GM06990 (cell line): ENCODE measurements around the gene SLC10A7.

Source experiments
- DNase-seq: peaks from one replicate; pipeline ENCODE4 v3.0.0-alpha.2; 2011; ENCODE audit not compliant: insufficient read length; ENCODE audit errors: extremely low read depth
- H3K27me3 ChIP-seq: replicated peaks from 2 replicates; pipeline ENCODE4 v1.6.0; 2011; ENCODE audit warnings: low read length; ENCODE audit not compliant: control insufficient read depth, insufficient read depth
- H3K36me3 ChIP-seq: 2 replicates; pipeline ENCODE4 v1.5.1; 2011; ENCODE audit warnings: low read length; ENCODE audit not compliant: control insufficient read depth, insufficient read depth
- H3K4me3 ChIP-seq: replicated peaks from 2 replicates; pipeline ENCODE4 v1.5.1; 2011; ENCODE audit warnings: low read depth, mild to moderate bottlenecking, control low read depth, low read length
- TF ChIP-seq, protein P1 (sequence below): IDR thresholded peaks from 2 replicates; pipeline ENCODE4 v1.5.1; 2011; ENCODE audit warnings: low read length, control low read depth, mild to moderate bottlenecking, inconsistent platforms; ENCODE audit not compliant: insufficient read depth, poor library complexity, severe bottlenecking

The SLC10A7 gene

DNA sequence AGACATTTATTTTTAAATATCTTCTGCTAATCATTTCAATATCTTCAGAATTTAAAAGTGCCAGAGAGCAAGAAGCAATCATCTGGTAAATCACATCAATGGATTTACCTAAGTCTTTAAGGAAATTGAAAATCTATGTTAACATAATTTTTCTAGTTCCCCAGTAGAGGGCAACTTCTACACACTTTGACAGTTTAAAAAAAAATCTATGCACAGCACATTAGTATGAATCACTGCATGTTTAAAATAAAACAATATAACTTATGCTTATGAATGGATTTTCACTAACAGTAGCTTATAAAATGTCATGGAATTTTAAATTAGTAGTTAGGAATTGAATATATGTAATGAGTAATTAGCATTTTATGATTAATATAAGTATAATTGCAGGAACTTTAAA, 180.9 kb downstream of the SLC10A7 start:
- H3K27me3 ChIP-seq = no peaks in the 10 kb centered on the region
- TF ChIP-seq, protein P1, sequence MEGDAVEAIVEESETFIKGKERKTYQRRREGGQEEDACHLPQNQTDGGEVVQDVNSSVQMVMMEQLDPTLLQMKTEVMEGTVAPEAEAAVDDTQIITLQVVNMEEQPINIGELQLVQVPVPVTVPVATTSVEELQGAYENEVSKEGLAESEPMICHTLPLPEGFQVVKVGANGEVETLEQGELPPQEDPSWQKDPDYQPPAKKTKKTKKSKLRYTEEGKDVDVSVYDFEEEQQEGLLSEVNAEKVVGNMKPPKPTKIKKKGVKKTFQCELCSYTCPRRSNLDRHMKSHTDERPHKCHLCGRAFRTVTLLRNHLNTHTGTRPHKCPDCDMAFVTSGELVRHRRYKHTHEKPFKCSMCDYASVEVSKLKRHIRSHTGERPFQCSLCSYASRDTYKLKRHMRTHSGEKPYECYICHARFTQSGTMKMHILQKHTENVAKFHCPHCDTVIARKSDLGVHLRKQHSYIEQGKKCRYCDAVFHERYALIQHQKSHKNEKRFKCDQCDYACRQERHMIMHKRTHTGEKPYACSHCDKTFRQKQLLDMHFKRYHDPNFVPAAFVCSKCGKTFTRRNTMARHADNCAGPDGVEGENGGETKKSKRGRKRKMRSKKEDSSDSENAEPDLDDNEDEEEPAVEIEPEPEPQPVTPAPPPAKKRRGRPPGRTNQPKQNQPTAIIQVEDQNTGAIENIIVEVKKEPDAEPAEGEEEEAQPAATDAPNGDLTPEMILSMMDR = peak; percentile 41
- DNase-seq = no peak
- no peak overlapping the region for H3K4me3 ChIP-seq
- no peaks in the 10 kb centered on the region for H3K36me3 ChIP-seq

DNA sequence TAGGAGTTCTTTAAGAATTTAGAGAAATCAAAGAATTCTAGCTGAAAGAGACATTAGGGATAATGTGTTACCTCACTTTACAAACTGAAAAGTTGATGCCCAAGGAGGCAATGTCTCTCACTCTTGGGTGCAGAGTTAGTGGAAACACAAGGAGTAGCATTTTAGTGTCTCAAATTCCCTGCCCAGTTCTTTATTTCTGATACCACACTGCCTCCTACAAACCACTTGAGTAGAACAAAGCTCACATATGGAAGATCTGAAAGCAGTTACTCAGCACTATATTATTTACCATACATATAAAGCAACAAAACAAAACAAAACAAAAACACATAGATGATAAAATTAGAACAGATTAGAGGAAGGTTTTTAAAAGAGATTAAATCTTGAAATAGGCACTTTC, 183.2 kb downstream of the SLC10A7 start:
- H3K27me3 ChIP-seq = no peaks in the 10 kb centered on the region
- no peak for DNase-seq
- no peak overlapping the region for H3K4me3 ChIP-seq
- TF ChIP-seq, protein P1 = no peak
- H3K36me3 ChIP-seq = no peaks in the 10 kb centered on the region

DNA sequence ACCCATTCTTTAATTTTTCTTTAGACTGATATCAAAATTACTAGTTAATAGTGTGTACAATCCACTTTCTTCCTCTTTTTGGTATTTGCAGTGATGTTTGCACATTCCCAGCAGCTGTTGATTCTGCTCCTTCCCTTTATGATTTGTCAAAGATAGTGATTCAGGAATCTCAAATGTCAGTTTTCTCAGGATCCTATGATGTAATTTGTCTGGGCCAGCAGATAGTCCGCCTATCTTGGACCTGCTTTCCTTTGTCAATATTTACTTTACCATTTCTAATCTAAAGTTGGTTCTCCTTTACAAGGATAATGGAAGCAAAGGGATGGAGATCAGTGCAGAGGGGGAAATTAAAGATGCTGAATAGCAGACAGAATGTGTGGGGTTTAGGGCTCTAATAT, 185.3 kb downstream of the SLC10A7 start:
- H3K36me3 ChIP-seq = no peaks in the 10 kb centered on the region
- H3K4me3 ChIP-seq = no peak overlapping the region
- H3K27me3 ChIP-seq = no peaks in the 10 kb centered on the region
- TF ChIP-seq, protein P1 = no peak
- DNase-seq = no peak

DNA sequence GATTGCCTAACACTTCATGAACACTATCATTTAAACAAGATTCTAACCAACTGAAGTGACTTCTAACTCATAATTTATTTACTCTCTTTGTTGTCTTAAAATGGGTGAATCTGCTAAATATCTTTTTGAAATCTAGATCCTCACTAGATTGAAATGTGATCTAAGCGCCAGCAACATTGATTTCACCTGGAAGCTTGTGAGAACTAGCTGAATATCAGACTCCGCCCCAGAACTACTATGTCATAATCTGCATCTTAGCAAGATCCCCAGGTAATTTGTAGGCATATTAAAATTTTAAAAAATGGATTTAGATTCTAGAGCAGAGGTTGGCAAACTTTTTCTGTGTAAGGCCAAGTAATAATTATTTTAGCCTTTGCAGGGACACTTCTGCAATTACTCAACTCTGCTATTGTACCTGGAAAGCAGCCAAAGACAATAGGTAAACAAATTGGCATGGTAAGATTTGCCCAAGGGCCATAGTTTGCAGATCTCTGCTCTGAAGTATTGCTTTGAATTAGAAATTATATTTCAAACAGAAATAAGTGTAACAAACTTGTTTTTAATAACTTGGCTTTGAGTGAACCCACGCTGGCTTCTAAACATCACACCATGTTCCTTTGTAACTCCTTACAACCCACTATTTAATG, 185.9 kb downstream of the SLC10A7 start:
- no peak overlapping the region for H3K4me3 ChIP-seq
- H3K36me3 ChIP-seq = no peaks in the 10 kb centered on the region
- TF ChIP-seq, protein P1 = no peak
- H3K27me3 ChIP-seq = no peaks in the 10 kb centered on the region
- no peak for DNase-seq

DNA sequence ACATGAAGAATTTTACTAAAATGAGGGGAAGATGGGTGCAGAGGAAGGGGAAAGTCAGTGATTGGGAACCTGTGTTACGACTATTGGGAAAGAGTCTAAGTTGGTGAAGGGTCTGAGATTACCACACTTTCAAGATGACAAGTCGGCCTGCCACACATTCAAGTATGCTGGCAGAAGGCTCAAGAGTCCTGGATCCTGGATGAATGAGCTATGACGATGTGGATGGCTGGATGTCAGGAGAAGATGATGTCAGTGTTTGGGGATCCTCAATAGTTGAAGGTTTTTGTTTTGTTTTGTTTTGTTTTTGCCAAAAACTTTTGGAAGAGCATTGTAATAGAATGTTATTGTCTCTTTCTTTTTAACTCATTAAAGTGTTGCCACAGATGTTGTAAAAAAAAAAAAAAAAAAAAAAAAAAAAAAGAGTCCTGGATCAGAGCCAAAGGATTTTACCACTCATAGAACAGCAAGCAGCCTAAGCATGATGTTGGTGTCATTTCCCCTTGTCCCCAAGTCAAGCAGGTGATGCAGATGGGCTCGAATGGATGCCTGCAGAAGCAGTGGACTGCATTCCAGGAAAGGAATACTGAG, 186.8 kb downstream of the SLC10A7 start:
- TF ChIP-seq, protein P1 = no peak
- H3K27me3 ChIP-seq = no peaks in the 10 kb centered on the region
- DNase-seq = no peak
- no peak overlapping the region for H3K4me3 ChIP-seq
- H3K36me3 ChIP-seq = no peaks in the 10 kb centered on the region
